A673 (cell line): ENCODE data around the gene STK11. TPM values are rescaled to one million over a fixed set of nuclear protein-coding genes. Genes with fewer than 3 reads are reported as not detected.

Experiments used
- BruUV-seq: library from RNA; stranded (reverse); fragments of 400-500 nt; replicated peaks from 2 replicates; lab custom pipeline; 2021; lab: Mats Ljungman, UMichigan
- CTCF ChIA-PET: fragments of 300-600 bp; sonication (Branson Sonifier 250); formaldehyde crosslinking; loops from one replicate; lab custom pipeline; 2022; ENCODE audit warnings: antibody characterized with exemption; lab: Charles Lee
- POLR2A ChIA-PET: fragments of 300-600 bp; sonication (Branson Sonifier 250); formaldehyde crosslinking; loops from one replicate; lab custom pipeline; 2022; ENCODE audit warnings: antibody characterized with exemption; ENCODE audit not compliant: low non-redundant PET; lab: Charles Lee
- DNase-seq: peaks from one replicate; pipeline ENCODE4 v3.0.0-alpha.2; 2015; ENCODE audit warnings: low spot score
- H3K27ac ChIP-seq: fragments of 200-600 bp; sonication (generic); 2 replicates; pipeline ENCODE4 v1.5.1; 2016; ENCODE audit warnings: mixed run types, low read depth, mild to moderate bottlenecking, mixed read lengths, antibody characterized with exemption, low read length; ENCODE audit not compliant: poor library complexity, severe bottlenecking
- H3K27me3 ChIP-seq: fragments of 200-600 bp; sonication (generic); replicated peaks from 2 replicates; pipeline ENCODE4 v1.6.1; 2017; ENCODE audit warnings: mixed run types, low read depth, mild to moderate bottlenecking, mixed read lengths, antibody characterized with exemption, low read length; ENCODE audit not compliant: insufficient read depth, poor library complexity
- H3K36me3 ChIP-seq: fragments of 200-600 bp; sonication (generic); 2 replicates; pipeline ENCODE4 v1.6.1; 2016; ENCODE audit warnings: mixed run types, mild to moderate bottlenecking, mixed read lengths, antibody characterized with exemption, low read length; ENCODE audit not compliant: insufficient read depth, poor library complexity, severe bottlenecking
- H3K4me1 ChIP-seq: fragments of 200-600 bp; sonication (generic); 2 replicates; pipeline ENCODE4 v1.6.1; 2017; ENCODE audit warnings: mixed run types, mild to moderate bottlenecking, mixed read lengths, antibody characterized with exemption, low read length; ENCODE audit not compliant: insufficient read depth, poor library complexity, severe bottlenecking
- H3K4me3 ChIP-seq: fragments of 200-600 bp; sonication (generic); 2 replicates; pipeline ENCODE4 v1.5.1; 2016; ENCODE audit warnings: low read depth, mixed run types, mild to moderate bottlenecking, mixed read lengths, low read length; ENCODE audit not compliant: poor library complexity, severe bottlenecking
- H3K9me3 ChIP-seq: fragments of 200-600 bp; sonication (generic); 2 replicates; pipeline ENCODE4 v1.6.1; 2016; ENCODE audit warnings: mixed run types, low read depth, mild to moderate bottlenecking, mixed read lengths, antibody characterized with exemption, low read length; ENCODE audit not compliant: poor library complexity, severe bottlenecking
- EZH2 ChIP-seq: fragments of 200-600 bp; sonication (generic); IDR thresholded peaks from 2 replicates; pipeline ENCODE4 v1.6.1; 2017; ENCODE audit warnings: borderline replicate concordance, low read depth, mild to moderate bottlenecking, mixed read lengths, antibody characterized with exemption, low read length; ENCODE audit not compliant: poor library complexity, severe bottlenecking
- intact Hi-C: fragments of 100-400 bp; cut with micrococcal nuclease; formaldehyde crosslinking; loops from one replicate; pipeline ENCODE4 v1.10.0; 2022; ENCODE audit not compliant: unreplicated experiment
- total RNA-seq: library from RNA; stranded (reverse); gene quantifications from 2 replicates; pipeline ENCODE4 v1.2.3, GENCODE V29; 2021
- TF ChIP-seq, protein P1 (sequence below): fragments of 300-800, 200-600 bp; sonication (generic); conservative IDR thresholded peaks from 2 replicates; pipeline ENCODE4 v1.5.1; 2017; ENCODE audit warnings: low read depth, mild to moderate bottlenecking, antibody characterized with exemption, low read length, moderate library complexity, mixed read lengths

Gene STK11
- total RNA-seq, 1 experiment from 2014 or later = 64.9 TPM

GRCh38 chr19:1250437-1251260, 45.1 kb downstream of the STK11 start:
- CTCF ChIA-PET = no interaction called here
- TF ChIP-seq, protein P1, sequence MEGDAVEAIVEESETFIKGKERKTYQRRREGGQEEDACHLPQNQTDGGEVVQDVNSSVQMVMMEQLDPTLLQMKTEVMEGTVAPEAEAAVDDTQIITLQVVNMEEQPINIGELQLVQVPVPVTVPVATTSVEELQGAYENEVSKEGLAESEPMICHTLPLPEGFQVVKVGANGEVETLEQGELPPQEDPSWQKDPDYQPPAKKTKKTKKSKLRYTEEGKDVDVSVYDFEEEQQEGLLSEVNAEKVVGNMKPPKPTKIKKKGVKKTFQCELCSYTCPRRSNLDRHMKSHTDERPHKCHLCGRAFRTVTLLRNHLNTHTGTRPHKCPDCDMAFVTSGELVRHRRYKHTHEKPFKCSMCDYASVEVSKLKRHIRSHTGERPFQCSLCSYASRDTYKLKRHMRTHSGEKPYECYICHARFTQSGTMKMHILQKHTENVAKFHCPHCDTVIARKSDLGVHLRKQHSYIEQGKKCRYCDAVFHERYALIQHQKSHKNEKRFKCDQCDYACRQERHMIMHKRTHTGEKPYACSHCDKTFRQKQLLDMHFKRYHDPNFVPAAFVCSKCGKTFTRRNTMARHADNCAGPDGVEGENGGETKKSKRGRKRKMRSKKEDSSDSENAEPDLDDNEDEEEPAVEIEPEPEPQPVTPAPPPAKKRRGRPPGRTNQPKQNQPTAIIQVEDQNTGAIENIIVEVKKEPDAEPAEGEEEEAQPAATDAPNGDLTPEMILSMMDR = no peak
- no peak for TF ChIP-seq EZH2
- POLR2A ChIA-PET = no interaction called here
- Histone ChIP-seq H3K4me1 (peaks cover 25% of the 10 kb centered on the region), H3K9me3 (no peaks in the 10 kb centered on the region), H3K27ac (peak overlapping the region; percentile 96), H3K36me3 (peaks cover 39% of the 10 kb centered on the region), H3K27me3 (no peaks in the 10 kb centered on the region), H3K4me3 (peak overlapping the region; percentile 96)
- DNase-seq = peak; percentile 86
- no TSS peak for BruUV-seq
- intact Hi-C loops = no loop called here

- DNase-seq = peak; percentile 94
- Histone ChIP-seq H3K27me3 (no peaks in the 10 kb centered on the region), H3K27ac (peak overlapping the region; percentile 96), H3K36me3 (peaks cover 47% of the 10 kb centered on the region), H3K4me3 (peak overlapping the region; percentile 96), H3K9me3 (no peaks in the 10 kb centered on the region), H3K4me1 (peaks cover 35% of the 10 kb centered on the region)
- ChIA-PET POLR2A (no interaction called here), CTCF (interaction anchor here (0.7 kb wide), 1 partner anchor 198 kb away, joined by 4 read pairs; no protein-coding TSS in a partner anchor)
- TF ChIP-seq EZH2 = no peak
- TF ChIP-seq, protein P1 = no peak
- TSS peak; percentile 10 for BruUV-seq
- intact Hi-C loops = no loop called here
Measured at GRCh38 chr19:1251330-1252220, 46.0 kb downstream of the STK11 start.

DNA sequence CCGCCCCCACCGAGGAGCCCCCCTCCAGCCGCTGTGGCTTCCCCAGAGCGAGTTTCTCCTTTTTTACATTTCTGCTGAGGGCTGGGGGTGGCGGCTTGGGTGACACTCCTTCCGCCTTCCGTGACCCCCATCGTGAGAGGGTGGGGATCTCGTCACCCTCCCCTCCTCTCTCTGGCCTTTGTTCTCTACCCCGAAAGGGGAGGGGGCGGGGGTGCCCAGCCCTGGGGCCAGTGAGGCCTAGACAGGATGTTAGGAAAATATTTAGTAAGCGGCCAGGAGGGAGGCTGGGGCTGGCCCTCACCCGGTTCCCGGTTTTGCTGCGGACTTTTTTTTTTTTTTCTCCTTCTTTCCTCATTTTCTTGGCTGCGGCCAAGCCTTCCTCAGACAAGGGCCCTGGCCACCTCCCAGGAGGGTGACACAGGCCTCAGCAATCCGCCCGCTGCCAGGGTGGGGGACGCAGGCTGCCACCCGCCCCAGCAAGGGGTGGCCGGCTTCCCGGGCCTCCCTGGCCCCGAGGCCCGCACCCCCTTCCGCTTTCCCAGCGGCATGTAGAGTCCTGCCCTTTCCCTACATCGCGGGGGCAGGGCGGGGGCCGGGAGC, 46.7 kb downstream of the STK11 start:
- Histone ChIP-seq H3K27me3 (no peaks in the 10 kb centered on the region), H3K4me3 (peak overlapping the region; percentile 96), H3K9me3 (no peaks in the 10 kb centered on the region), H3K27ac (peak overlapping the region; percentile 96), H3K36me3 (peaks cover 55% of the 10 kb centered on the region), H3K4me1 (peaks cover 42% of the 10 kb centered on the region)
- intact Hi-C loops = no loop called here
- ChIA-PET CTCF (interaction anchor here (0.7 to 1.4 kb wide), 4 partner anchors 8 to 199 kb away, joined by 4 to 16 read pairs (median 10); partner anchors contain the start of gene CIRBP), POLR2A (interaction anchor here (1.4 kb wide), 1 partner anchor 17 kb away, joined by 26 read pairs; the partner anchor contains the start of gene CIRBP)
- no peak for DNase-seq
- no TSS peak for BruUV-seq
- TF ChIP-seq, protein P1 = no peak
- no peak for TF ChIP-seq EZH2
